HepG2 (cell line): ENCODE measurements around the gene PTMA. TPM values are rescaled to one million over a fixed set of nuclear protein-coding genes. Genes with fewer than 3 reads are reported as not detected.

ENCODE experiments used
- AKNA ChIP-seq: sonication (generic); formaldehyde crosslinking; IDR thresholded peaks from 2 replicates; pipeline ENCODE4 v1.4.0; 2020; ENCODE audit warnings: missing genetic modification reagents, borderline replicate concordance
- ARHGAP35 ChIP-seq: sonication (generic); formaldehyde crosslinking; IDR thresholded peaks from 2 replicates; pipeline ENCODE4 v1.9.0; 2022; ENCODE audit warnings: mild to moderate bottlenecking, inconsistent platforms, moderate library complexity, missing genetic modification reagents, borderline replicate concordance
- FOXO1 ChIP-seq: sonication (generic); formaldehyde crosslinking; IDR thresholded peaks from 2 replicates; pipeline ENCODE4 v1.4.0; 2020; ENCODE audit warnings: missing genetic modification reagents
- KDM1A ChIP-seq: IDR thresholded peaks from 2 replicates; pipeline ENCODE4 v1.6.1; 2016; ENCODE audit warnings: missing compliant biosample characterization
- MAZ ChIP-seq, 2 experiments: sonication (generic) in 1 of 2; formaldehyde crosslinking in 1 of 2; IDR thresholded peaks; 2 replicates each; pipeline versions ENCODE4 v1.5.0 to v1.6.1; 2012 to 2020; ENCODE audit warnings: low read depth in 2 of 2, mild to moderate bottlenecking in 2 of 2, borderline replicate concordance in 1 of 2, improper control_type of control experiment in 1 of 2, low read length in 1 of 2, missing genetic modification reagents in 1 of 2, moderate library complexity in 1 of 2
- MXD4 ChIP-seq: IDR thresholded peaks from 2 replicates; pipeline ENCODE4 v1.6.1; 2016; ENCODE audit warnings: mild to moderate bottlenecking, missing biosample characterization, missing genetic modification reagents
- NCOA5 ChIP-seq: sonication (generic); formaldehyde crosslinking; IDR thresholded peaks from 2 replicates; pipeline ENCODE4 v1.4.0; 2020; ENCODE audit warnings: missing genetic modification reagents
- NFE2 ChIP-seq: sonication (generic); formaldehyde crosslinking; IDR thresholded peaks from 2 replicates; pipeline ENCODE4 v1.4.0; 2020; ENCODE audit warnings: missing genetic modification reagents
- RXRB ChIP-seq: IDR thresholded peaks from 2 replicates; pipeline ENCODE4 v1.6.1; 2016; ENCODE audit warnings: borderline replicate concordance, missing genetic modification reagents, missing compliant biosample characterization
- SAFB2 ChIP-seq: sonication (generic); formaldehyde crosslinking; IDR thresholded peaks from 2 replicates; pipeline ENCODE4 v1.5.1; 2020; ENCODE audit warnings: missing genetic modification reagents, low read depth, mild to moderate bottlenecking, borderline replicate concordance
- SETDB1 ChIP-seq: sonication (generic); formaldehyde crosslinking; IDR thresholded peaks from 2 replicates; pipeline ENCODE4 v1.5.1; 2020; ENCODE audit warnings: missing genetic modification reagents, mild to moderate bottlenecking, borderline replicate concordance
- SRSF9 ChIP-seq: fragments of 200-400 bp; formaldehyde crosslinking; IDR thresholded peaks from 2 replicates; pipeline ENCODE4 v1.6.1; 2018; ENCODE audit warnings: borderline replicate concordance, mild to moderate bottlenecking, low read depth, low read length; ENCODE audit not compliant: insufficient read depth, poor library complexity, severe bottlenecking
- ZC3H4 ChIP-seq: sonication (generic); formaldehyde crosslinking; IDR thresholded peaks from 2 replicates; pipeline ENCODE4 v1.4.0; 2020; ENCODE audit warnings: missing genetic modification reagents, borderline replicate concordance
- ZFP90 ChIP-seq: sonication (generic); formaldehyde crosslinking; IDR thresholded peaks from 2 replicates; pipeline ENCODE4 v1.8.0; 2022; ENCODE audit warnings: missing genetic modification reagents, mild to moderate bottlenecking, inconsistent platforms, borderline replicate concordance
- ZMYM2 ChIP-seq: sonication (generic); formaldehyde crosslinking; IDR thresholded peaks from 2 replicates; pipeline ENCODE4 v1.8.0; 2022; ENCODE audit warnings: mild to moderate bottlenecking, missing genetic modification reagents
- ZNF34 ChIP-seq: sonication (generic); formaldehyde crosslinking; IDR thresholded peaks from 2 replicates; pipeline ENCODE4 v1.4.0; 2020; ENCODE audit warnings: mild to moderate bottlenecking, missing genetic modification reagents, borderline replicate concordance
- ZNF501 ChIP-seq: sonication (generic); formaldehyde crosslinking; IDR thresholded peaks from 2 replicates; pipeline ENCODE4 v1.5.1; 2020; ENCODE audit warnings: mild to moderate bottlenecking, moderate library complexity, missing genetic modification reagents
- ZNF598 ChIP-seq: sonication (generic); formaldehyde crosslinking; IDR thresholded peaks from 2 replicates; pipeline ENCODE4 v1.5.1; 2020; ENCODE audit warnings: mild to moderate bottlenecking, missing genetic modification reagents, borderline replicate concordance
- ZNF710 ChIP-seq: sonication (generic); formaldehyde crosslinking; IDR thresholded peaks from 2 replicates; pipeline ENCODE4 v1.5.0; 2020; ENCODE audit warnings: mild to moderate bottlenecking, missing genetic modification reagents, borderline replicate concordance
- ZNF784 ChIP-seq: sonication (generic); formaldehyde crosslinking; IDR thresholded peaks from 2 replicates; pipeline ENCODE4 v1.5.1; 2020; ENCODE audit warnings: missing genetic modification reagents, mild to moderate bottlenecking, borderline replicate concordance
- polyA plus RNA-seq, 8 experiments: library from polyadenylated mRNA; depleted of rRNA in 3 of 8; stranded (reverse) in 7 of 8; unstranded in 1 of 8; fragments of >200 nt; fragmentation: Illumina TruSeq in 4 of 8; extraction: Trizol in 4 of 8; gene quantifications; 2 replicates each; pipeline versions ENCODE4 v1.2.1 to v1.2.3, GENCODE V29; 2011 to 2016; ENCODE audit warnings: low read depth in 4 of 8, missing spikeins in 1 of 8, mixed read lengths in 1 of 8; ENCODE audit not compliant: insufficient read depth in 1 of 8
- total RNA-seq, 5 experiments: library from RNA; depleted of rRNA; stranded (reverse); fragments of >200 nt; fragmentation: Illumina TruSeq; extraction: Trizol; gene quantifications; 2 replicates each; pipeline ENCODE4 v1.2.3, GENCODE V29; 2016; ENCODE audit warnings: low read depth in 1 of 5

PTMA gene
- total and polyA plus RNA-seq, 2 of the 13 experiments (the other 11 are each of a cell fraction or from before 2014, with no cell fraction given), result 190 to 1,086 TPM

GRCh38 chr2:231708773-231709635 is 679 bp downstream of the PTMA start (continued):
- TF ChIP-seq AKNA (CRISPR knock-in tag) (no peak), ZFP90 (CRISPR knock-in tag) (no peak; the same call in 1 of the 2 replicates), ZNF598 (CRISPR knock-in tag) (no peak), FOXO1 (CRISPR knock-in tag) (no peak), SETDB1 (CRISPR knock-in tag) (no peak), NCOA5 (CRISPR knock-in tag) (no peak), SAFB2 (CRISPR knock-in tag) (no peak; the same call in 1 of the 2 replicates), ZNF501 (CRISPR knock-in tag) (peak; percentile 6), MXD4 (CRISPR knock-in tag) (no peak; the same call in 1 of the 2 replicates), ZNF34 (CRISPR knock-in tag) (no peak), ZNF784 (CRISPR knock-in tag) (0 out of 2 replicates have a peak, but pooled peaks have one; percentile 70), ZC3H4 (no peak), ZMYM2 (no peak), ARHGAP35 (CRISPR knock-in tag) (peak; percentile 50; the same call in 1 of the 2 replicates), RXRB (CRISPR knock-in tag) (no peak; the same call in 1 of the 2 replicates), KDM1A (CRISPR knock-in tag) (no peak), ZNF710 (no peak), MAZ (IDR thresholded peaks at IDR 0.05; ENCODE audit: borderline replicate concordance, low read depth, low read length) (no peak), MAZ (CRISPR knock-in tag; IDR thresholded peaks at IDR 0.05; ENCODE audit: low read depth) (no peak), SRSF9 (no peak), NFE2 (CRISPR knock-in tag) (no peak)
